A673 (cell line): ENCODE measurements around the gene SFN.

Experiments used
- EZH2 ChIP-seq: fragments of 200-600 bp; sonication (generic); IDR thresholded peaks from 2 replicates; pipeline ENCODE4 v1.6.1; 2017; ENCODE audit warnings: borderline replicate concordance, low read depth, mild to moderate bottlenecking, mixed read lengths, antibody characterized with exemption, low read length; ENCODE audit not compliant: poor library complexity, severe bottlenecking
- TF ChIP-seq, protein P1 (sequence below): fragments of 300-800, 200-600 bp; sonication (generic); conservative IDR thresholded peaks from 2 replicates; pipeline ENCODE4 v1.5.1; 2017; ENCODE audit warnings: low read depth, mild to moderate bottlenecking, antibody characterized with exemption, low read length, moderate library complexity, mixed read lengths

GRCh38 chr1:26831546-26832248, 31.3 kb upstream of the SFN start:
- TF ChIP-seq, protein P1, sequence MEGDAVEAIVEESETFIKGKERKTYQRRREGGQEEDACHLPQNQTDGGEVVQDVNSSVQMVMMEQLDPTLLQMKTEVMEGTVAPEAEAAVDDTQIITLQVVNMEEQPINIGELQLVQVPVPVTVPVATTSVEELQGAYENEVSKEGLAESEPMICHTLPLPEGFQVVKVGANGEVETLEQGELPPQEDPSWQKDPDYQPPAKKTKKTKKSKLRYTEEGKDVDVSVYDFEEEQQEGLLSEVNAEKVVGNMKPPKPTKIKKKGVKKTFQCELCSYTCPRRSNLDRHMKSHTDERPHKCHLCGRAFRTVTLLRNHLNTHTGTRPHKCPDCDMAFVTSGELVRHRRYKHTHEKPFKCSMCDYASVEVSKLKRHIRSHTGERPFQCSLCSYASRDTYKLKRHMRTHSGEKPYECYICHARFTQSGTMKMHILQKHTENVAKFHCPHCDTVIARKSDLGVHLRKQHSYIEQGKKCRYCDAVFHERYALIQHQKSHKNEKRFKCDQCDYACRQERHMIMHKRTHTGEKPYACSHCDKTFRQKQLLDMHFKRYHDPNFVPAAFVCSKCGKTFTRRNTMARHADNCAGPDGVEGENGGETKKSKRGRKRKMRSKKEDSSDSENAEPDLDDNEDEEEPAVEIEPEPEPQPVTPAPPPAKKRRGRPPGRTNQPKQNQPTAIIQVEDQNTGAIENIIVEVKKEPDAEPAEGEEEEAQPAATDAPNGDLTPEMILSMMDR = no peak
- no peak for TF ChIP-seq EZH2
